DMS114 treated with DMSO at 0.1 percent for 48 hours (cell line): Measurements from ENCODE around the gene MIP.
"Not testable (repeated sequence)": the region's sequence is repeated elsewhere in the genome, so short reads cannot be mapped to it uniquely, and the experiment has no call there.

Experiments used
- DNase-seq: peaks from one replicate; lab custom pipeline; 2025; ENCODE audit not compliant: unreplicated experiment; lab: John Stamatoyannopoulos, UW

MIP gene

GRCh38 chr12:56468216-56469006, 14.0 kb upstream of the MIP start, which contains the start of gene SPRYD4:
Gene SPRYD4 (plus strand): TSS chr12:56468578. CDS start chr12:56468592, 14 bp downstream.
- DNase-seq = peak; percentile 86

- DNase-seq = no peak
Observed at GRCh38 chr12:56462565-56462964, 8.1 kb upstream of the MIP start.

DNA sequence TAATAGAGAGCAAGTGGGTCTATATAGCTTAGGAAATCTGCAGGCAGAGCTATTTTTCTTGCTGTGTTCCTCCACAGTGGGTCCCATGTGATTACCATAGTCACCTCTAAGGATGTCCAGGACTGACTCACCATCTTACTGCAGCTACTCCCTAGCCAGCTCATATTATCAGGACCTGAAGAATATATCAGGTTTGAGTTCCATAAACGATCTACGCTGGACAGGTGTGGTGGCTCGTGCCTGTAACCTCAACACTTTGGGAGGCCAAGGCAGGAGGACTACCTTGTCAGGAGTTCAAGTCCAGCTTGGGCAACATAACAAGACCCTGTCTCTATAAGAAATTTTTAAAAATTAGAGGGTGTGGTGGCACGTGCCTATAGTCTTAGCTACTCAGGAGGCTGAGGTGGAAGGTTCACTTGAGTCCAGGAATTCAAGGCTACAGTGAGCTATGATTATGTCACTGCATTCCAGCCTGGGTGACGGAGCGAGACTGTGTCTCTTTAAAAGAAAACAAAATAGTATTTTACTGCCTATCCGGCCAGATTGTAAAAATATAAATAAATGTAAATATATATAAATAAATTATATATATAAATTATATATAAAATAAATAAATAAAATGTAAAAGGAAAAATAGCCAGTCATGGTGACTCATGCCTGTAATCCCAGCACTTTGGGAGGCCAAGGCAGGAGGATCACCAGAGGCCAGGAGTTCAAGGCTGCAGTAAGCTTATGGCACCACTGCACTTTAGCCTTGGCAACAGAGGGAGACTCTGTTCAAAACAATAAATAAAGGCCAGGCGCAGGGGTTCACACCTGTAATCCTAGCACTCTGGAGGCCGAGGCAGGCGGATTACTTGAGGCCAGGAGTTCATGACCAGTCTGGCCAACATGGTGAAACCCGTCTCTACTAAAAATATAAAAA, 7.0 kb upstream of the MIP start:
- DNase-seq = no peak

- DNase-seq = no peak
Observed at GRCh38 chr12:56457817-56458216, 3.4 kb upstream of the MIP start.

DNA sequence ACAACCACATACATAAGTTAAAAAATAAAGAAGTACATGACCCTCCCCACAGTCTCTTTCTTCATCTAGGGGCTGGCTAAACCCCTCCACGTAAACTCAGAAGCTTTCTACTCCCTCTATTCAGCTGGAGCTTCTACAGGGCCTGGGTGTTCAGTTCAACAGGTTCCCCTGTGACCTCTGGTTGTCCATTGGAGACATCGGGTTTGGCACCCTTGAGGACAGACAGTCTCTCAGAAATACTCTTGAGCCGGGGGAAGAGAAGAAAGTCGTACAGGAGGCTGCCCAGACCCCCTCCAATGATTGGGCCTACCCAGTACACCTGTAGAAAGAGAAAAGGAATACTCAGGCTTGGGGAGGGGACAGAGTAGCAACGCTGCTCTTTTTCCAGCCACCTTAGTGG, 3.3 kb downstream of the MIP start:
- DNase-seq = no peak

DNA sequence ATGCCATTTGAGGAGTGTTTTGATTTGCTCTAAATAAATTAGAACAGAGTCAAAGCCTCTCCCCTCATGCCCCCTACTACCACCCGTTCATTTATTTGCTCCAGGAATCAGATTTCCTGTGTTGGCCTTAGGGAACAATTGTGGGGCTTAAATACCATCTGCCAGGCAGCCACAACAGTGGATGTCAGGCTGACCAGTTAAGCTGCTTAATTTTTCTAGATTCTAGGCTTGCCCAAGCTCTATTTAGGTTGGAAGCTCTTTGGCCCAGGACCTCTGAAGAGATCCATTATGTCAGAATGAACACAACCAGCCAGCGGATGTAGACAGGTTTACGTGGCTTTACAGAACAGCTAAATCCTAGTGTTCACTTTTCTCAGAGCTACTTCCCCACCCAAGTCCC, 4.2 kb downstream of the MIP start:
- no peak for DNase-seq

- DNase-seq = no peak
Observed at GRCh38 chr12:56449622-56449984, 4.9 kb downstream of the MIP start.

DNA sequence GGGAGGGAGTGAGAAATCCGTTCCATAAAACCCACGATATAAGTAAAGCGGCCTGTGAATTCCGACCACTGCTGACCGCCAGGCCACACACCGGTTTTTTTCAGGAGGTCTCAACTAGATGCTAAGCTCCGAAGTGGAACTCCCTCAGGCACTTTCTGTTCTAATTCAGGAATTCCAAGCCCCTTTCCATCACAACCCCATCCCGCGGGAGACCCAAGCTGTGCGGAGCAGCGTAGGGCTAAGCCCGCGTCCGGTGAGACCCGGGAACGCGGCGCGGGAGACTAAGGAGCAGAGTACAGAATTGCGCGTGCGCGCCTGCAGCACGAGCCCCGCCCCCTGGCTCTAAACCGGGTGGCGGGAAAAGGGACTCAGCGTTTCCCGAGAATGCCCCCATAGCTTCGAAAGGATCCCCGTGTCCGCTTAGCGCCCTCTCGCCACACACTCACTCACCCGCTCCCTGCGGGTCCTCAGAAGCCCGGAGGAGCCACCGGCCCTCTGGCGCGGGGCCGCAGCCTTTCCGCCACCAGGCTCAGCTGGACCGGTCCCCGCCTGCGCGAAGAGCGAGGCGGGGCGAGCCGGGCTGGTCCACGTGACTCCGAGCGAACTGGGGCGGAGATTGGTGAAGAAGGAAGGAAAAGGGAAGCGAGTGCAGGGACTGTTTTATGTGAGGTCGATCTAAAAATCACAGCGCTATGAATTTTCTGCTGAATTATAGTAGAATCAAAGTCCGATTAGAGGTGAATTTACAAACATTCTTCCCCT, 5.4 kb downstream of the MIP start, which contains the start of gene TIMELESS:
Gene TIMELESS, minus strand, starts transcription at position 567 of the 762 bp plus-strand sequence. CDS start 15,256 bp downstream, outside the sequence.
- DNase-seq = peak; percentile 91

DNA sequence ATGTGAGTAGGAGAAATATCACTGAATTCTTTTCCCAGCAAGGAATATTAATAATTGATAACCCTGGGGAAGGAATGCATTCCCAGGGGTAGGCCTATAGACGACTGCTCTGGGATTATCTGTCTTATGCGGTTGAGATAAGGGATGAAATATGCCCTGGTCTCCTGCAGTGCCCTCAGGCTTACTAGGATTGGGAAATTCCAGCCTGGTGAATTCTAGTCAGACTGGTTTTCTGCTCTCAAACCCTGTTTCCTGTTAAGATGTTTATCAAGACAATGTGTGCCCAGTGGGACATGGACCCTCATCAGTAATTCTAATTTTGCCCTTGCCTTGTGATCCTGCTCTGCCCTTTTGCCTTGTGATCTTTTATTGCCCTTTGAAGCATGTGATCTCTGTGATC, 11.2 kb downstream of the MIP start:
- DNase-seq = not testable (repeated sequence)

DNA sequence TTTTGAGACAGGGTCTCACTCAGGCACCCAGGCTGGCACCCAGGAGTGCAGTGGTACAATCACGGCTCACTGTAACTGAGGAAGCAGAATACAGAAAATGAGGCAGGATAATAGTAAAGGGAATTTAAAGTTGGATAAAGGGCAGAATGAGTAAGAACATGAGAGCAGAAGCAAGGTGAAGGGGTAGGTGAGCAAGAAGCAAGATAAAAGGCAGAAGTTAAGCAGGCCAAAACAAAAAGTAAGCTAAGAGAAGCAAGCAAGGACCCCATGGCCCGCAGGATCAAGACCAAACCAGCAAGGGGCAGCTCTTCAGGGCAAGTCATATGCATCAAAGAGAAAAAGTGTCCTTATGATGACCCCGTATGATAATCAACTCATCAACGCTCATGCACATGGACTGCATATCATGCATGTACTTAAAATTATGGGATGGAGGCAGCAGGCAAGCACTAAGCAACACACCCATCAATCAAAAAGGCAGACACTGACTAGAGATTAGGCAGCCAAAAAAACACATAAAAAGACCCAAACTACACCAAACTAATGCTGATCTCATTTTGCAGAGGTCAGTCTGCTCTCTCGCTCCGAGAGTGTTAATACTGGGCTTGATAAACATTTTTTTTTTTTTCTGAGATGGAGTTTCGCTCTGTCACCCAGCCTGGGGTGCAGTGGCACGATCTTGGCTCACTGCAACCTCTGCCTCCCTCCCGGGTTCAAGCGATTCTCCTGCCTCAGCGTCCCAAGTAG, 16.9 kb downstream of the MIP start:
- no peak for DNase-seq

DNA sequence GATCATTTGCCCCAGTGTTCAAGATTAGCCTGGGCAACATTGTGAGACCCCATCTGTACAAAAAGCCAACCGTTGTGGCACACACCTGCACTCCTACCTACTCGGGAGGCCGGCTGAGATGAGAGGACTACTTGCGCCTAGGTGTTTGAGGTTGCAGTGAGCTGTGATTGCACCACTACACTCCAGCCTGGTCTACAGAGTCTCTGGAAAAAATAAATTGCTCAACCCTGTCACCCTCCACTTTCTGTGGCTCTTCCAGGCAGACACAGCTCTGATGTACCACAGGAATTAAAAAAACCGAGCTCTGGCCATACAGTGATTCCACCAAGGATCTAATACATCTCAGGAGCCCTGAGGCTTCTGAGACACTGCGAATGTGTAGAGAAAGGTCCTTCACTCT, 19.6 kb downstream of the MIP start:
- DNase-seq = no peak

DNA sequence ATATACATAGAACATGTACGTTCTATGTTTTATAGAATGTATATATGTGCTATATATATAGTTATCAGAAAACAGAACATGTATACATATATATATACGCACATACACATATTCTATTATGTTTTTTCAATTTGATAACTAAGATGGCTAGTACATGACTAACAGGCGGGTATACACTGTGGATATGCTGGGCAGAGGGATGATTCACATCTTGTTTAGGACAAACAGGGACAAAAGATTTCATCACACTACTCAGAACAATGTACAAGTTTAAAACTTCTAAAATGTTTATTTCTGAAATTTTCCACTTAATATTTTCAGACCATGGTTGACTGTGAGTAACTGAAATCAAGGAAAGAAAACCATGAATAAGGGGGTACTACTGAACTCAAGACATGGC, 22.6 kb downstream of the MIP start:
- no peak for DNase-seq

GRCh38 chr12:56431288-56431687, 23.2 kb downstream of the MIP start:
- DNase-seq = no peak

GRCh38 chr12:56425940-56426438, 28.5 kb downstream of the MIP start:
- DNase-seq = no peak

GRCh38 chr12:56425193-56425592, 29.3 kb downstream of the MIP start:
- DNase-seq = no peak

DNA sequence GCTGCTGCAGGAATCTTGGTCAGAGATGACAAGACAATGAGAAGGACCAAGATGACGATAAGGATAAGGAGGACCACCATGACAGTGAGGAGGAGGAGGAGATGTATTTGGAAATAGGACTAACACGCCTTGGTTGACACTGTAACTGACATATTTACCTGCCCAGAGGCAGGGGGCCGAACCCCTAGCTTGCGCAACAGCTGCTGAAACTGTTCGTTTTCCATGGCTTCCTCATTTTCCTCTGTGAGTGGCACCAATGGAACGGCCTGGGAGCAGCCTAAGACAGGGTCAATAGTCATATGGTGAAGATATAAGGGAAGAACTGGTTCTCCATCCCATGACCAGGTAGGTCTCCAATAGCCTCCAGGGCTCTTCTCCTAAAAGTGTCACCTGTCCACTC, 34.0 kb downstream of the MIP start:
- DNase-seq = no peak

- DNase-seq = no peak
Observed at GRCh38 chr12:56417739-56418138, 36.7 kb downstream of the MIP start.

DNA sequence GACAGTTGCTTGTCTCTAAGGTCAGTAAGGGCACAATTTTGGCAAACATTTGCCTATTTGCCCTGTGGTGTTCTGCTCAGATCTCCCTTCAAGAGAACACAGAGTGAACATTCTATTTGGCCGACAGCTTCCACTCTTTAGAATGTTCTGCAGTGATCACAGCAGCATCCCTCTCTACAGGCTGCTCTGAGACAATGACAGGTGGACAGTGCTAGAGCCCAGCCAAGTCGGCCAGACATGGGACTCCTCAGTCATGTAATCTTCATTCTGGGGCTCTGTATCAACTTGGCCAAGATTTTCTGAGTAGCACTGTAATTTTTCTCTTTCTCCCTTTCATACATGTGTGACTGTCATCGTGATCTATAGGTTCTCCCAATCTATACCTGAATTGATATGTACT, 40.1 kb downstream of the MIP start:
- no peak for DNase-seq

- no peak for DNase-seq
Observed at GRCh38 chr12:56413392-56413791, 41.1 kb downstream of the MIP start.
